Panc1 (cell line): ENCODE results near the gene TBX3.

ENCODE experiments used
- POLR2AphosphoS5 ChIP-seq: IDR thresholded peaks from 2 replicates; pipeline ENCODE4 v1.6.1; 2012; ENCODE audit warnings: mild to moderate bottlenecking, low read depth, low read length, moderate library complexity
- TCF7L2 ChIP-seq: IDR thresholded peaks from 2 replicates; pipeline ENCODE4 v1.6.1; 2011; ENCODE audit warnings: mild to moderate bottlenecking, low read depth, low read length, inconsistent platforms
- TF ChIP-seq, protein P1 (sequence below): fragments of 450-650 bp; IDR thresholded peaks from 2 replicates; pipeline ENCODE4 v1.5.1; 2017; ENCODE audit warnings: mild to moderate bottlenecking

- TF ChIP-seq, protein P1, sequence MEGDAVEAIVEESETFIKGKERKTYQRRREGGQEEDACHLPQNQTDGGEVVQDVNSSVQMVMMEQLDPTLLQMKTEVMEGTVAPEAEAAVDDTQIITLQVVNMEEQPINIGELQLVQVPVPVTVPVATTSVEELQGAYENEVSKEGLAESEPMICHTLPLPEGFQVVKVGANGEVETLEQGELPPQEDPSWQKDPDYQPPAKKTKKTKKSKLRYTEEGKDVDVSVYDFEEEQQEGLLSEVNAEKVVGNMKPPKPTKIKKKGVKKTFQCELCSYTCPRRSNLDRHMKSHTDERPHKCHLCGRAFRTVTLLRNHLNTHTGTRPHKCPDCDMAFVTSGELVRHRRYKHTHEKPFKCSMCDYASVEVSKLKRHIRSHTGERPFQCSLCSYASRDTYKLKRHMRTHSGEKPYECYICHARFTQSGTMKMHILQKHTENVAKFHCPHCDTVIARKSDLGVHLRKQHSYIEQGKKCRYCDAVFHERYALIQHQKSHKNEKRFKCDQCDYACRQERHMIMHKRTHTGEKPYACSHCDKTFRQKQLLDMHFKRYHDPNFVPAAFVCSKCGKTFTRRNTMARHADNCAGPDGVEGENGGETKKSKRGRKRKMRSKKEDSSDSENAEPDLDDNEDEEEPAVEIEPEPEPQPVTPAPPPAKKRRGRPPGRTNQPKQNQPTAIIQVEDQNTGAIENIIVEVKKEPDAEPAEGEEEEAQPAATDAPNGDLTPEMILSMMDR, result peak; percentile 26; the same call in 1 of the 2 replicates
- TF ChIP-seq POLR2AphosphoS5, result no peak
- no peak for TF ChIP-seq TCF7L2
Observed at GRCh38 chr12:114682785-114683708, 928 bp downstream of the TBX3 start.
